HG02678 (cell line): ENCODE results near the gene PTPN2.
A peak's percentile ranks its signal among the peaks of the same experiment; 100 is the strongest.
"Not testable (repeated sequence)": the region's sequence is repeated elsewhere in the genome, so short reads cannot be mapped to it uniquely, and the experiment has no call there.

Experiments
- ATAC-seq: cut with Tn5 transposase; IDR thresholded peaks from one replicate; pipeline ENCODE4 v1.9.1; 2021; ENCODE audit warnings: mild to moderate bottlenecking, moderate library complexity; ENCODE audit not compliant: unreplicated experiment

Gene PTPN2

DNA sequence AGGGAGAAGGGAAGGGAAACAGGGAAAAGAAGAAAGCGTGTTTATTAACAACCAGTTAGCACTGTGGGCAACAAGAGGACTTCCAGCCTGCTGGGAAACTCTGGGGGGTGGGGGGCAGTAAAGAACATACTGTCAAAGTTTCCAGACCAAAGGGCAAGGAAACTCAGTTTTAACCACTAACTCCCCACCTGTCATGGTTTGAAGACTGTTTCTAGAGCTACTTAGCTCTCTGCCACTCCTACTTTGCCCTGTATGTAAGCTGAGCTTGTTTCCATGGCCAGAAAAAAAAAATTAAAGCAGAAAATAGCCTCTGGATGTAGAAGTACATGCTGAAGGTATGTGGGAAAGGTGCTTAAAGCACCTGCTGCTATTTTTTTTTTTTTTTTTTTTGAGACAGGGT is 11.0 kb upstream of the PTPN2 start:
- no peak for ATAC-seq

DNA sequence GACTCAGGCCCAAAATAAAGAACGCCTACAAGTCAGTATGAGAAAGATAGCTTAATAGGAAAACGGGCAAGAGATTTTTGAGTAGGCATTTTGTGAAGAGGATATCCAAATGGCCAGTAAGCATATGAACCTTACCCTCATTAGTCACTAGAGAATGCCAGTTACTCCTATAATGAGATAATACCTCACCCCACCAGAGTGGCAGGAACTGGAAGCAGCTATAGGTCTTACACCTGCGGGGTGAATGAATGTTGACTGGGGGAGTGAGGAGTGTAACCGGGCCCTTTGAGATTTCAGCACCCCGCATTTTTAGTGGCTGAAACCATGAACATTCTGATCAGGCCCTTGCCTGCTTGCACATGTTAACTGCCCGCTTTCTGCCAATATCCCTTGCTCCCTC is 7.5 kb upstream of the PTPN2 start:
- ATAC-seq: no peak

DNA sequence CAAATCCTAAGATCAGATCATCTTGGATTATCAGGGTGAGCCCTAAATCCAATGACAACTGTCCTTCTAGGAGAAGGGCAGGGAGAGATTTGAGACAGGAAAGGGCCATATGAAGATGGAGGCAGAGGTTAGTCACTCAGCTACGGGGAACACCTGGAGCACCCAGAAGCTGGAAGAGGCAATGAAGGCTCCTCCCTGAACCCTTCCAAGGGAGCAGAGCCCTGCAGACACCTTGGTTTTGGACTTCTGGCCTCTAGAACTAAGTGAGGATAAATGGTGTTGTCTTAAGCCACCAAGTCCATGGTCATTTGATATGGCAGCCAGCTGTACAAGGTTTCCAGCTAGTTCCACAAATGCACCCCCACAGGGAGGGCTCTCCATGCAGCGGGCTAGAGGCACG is 6.9 kb upstream of the PTPN2 start:
- ATAC-seq: no peak

DNA sequence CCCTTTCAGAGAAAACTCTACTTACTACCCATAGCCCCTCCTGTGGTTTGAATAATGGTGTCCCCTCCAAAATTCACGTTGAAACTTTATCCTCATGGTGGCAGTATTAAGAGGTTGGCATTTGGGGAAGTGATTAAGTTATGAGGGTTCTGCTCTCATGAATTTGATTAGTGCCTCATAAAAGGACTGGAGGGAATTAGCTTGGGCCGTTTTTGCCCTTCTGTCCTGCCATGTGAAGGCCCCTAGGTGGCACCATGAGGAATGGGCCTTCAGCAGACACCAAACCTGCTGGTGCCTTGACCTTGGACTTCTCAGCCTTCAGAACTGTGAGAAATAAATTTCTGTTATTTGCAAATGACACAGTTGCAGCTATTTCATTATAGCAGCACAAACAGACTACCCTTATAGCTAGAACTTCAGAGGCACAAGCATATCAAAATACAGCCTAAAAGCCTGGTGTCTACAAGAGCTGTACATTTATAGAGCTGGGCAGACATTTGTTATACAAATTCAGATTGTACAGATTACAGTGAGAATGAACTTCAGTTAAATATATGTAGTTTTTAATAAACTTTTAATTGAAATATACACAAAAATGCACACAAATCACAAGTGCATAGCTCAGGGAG is 2.6 kb upstream of the PTPN2 start:
- no peak for ATAC-seq

GRCh38 chr18:12885500-12885899 is 1.5 kb upstream of the PTPN2 start:
- no peak for ATAC-seq

- no peak for ATAC-seq
Observed at GRCh38 chr18:12884406-12885323, 628 bp upstream of the PTPN2 start.

GRCh38 chr18:12883372-12883683 is 709 bp downstream of the PTPN2 start:
- peak; percentile 14 for ATAC-seq

DNA sequence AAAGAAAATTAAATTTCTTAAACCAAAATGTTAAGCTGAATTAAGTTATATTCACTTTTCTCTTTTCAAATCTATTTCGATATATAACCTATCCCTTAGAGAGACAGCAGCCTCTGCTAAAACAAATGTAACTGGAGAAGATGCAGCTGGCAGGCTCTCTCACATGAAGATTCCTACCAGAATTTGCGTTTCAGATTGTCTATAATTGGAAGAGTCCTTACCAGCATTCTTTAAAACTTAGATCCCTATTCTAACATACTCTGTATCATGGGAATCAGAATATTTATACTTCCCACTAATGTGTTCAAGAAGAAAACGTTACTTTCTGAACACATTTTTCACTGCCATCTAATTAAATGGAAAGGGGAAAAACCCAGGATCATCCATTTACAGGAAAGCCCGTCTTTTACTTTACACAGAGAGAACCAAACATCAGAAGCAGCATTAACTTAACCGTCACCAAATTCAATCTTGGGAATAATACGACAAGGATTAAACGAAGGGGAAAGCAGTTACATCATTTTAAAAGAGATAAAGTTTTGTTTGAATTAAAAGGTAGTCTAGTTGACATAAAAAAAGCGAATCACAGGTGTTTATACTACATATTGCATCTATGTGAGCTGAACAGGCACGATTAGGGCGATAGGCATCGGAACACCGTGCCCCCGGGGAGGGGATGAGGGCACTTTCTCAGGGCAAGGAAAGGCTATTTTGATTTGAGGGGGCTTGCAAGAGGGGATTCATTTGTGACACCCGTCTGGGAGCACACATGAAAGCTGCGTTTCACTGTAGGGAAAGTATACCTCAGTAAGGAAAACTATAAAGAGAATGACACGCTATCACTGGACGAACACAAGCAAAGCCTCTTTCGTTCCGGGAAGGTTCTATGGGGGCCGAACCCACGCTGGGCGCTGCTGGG is 1.3 kb downstream of the PTPN2 start:
- ATAC-seq: no peak

DNA sequence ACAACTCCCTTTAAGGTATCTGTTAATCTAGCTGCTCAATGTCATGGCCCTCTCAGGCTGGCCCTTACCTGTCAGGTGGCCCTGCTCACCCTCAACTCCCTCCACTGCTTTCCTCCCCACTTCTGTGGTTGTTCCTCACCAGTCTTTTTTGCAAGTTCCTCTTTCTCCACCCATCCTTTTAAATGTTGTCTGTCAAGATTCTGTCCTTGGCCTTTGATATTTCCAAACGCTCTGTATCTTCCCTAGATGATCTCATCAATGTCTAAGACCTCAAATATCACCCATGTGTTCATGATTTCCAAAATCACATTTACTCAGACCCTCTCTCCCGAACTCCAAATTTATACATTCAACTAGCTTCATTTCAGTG is 3.5 kb downstream of the PTPN2 start:
- no peak for ATAC-seq

DNA sequence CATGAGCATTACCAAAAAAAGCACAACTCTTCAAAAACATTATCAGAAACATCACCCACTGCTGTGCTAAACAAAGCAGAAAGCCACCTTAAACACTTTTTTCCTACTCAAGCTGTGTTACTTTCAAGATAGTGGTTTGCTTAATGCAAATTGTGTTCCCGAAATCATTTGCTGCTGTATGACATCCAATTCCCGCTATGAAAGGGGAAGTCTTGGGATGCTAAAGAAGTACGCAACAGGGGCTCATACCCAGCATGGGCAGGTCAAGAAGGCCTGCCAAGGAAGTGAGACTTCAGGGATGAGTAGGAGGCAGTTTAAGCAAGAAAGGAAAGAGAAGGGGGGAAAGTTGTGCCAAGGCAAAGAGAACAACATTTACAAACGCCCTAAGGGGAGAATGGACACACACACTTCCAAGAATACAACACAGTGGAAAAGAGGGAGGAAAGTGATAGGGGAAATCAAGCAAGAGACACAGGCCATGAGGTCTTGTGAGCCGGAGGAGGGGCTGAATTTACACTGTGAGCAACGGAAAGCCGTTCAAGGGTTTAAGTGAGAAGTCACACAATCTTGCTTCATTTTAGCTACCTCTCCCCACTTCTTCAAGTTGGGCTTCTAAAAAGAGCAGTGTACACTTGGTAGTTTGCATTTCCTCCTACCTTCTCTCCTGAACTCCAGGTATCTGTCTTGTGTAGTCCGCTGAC is 4.0 kb downstream of the PTPN2 start:
- ATAC-seq: no peak

GRCh38 chr18:12874992-12875391 is 9.0 kb downstream of the PTPN2 start:
- not testable (repeated sequence) for ATAC-seq

GRCh38 chr18:12873961-12874567 is 10.0 kb downstream of the PTPN2 start:
- ATAC-seq: not testable (repeated sequence)

DNA sequence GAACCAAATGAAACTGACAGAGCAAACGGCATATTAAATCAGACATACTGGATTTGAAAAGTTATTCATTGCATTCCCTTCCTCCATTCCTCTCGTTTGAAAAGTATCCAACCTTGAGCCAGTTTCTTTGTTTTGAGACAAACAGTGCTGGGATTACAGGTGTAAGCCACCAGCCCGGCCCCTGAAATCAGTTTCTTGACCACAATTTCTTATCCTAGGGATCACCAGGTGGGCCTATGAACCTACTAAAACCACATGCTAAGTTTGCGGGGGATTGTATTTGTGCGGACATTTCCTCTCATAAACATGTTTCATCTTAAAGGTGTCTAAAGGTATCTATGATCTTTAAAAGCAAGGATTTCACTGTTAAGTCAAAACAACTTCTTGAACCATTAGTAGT is 11.6 kb downstream of the PTPN2 start:
- no peak for ATAC-seq

DNA sequence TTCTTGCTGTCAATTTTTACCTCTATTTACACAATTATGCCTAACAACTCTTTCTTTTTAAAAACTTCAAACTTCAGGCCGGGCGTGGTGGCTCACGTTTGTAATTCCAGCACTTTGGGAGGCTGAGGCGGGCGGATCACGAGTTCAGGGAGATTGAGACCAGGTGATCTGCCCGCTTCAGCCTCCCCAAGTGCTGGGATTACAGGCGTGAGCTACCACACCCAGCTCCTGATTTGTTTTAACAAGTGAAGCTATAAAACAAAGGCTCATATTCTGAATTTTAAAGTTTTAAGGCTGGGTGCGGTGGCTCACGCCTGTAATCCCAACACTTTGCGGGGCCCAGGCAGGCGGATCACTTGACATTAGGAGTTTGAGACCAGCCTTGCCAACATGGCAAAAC is 15.5 kb downstream of the PTPN2 start:
- no peak for ATAC-seq

- peak; percentile 49 for ATAC-seq
Observed at GRCh38 chr18:12867441-12868123, 16.5 kb downstream of the PTPN2 start.

GRCh38 chr18:12863687-12864216 is 20.3 kb downstream of the PTPN2 start:
- ATAC-seq: no peak

- ATAC-seq: no peak
Observed at GRCh38 chr18:12862874-12863482, 21.1 kb downstream of the PTPN2 start.

GRCh38 chr18:12862467-12862866 is 21.6 kb downstream of the PTPN2 start:
- no peak for ATAC-seq

DNA sequence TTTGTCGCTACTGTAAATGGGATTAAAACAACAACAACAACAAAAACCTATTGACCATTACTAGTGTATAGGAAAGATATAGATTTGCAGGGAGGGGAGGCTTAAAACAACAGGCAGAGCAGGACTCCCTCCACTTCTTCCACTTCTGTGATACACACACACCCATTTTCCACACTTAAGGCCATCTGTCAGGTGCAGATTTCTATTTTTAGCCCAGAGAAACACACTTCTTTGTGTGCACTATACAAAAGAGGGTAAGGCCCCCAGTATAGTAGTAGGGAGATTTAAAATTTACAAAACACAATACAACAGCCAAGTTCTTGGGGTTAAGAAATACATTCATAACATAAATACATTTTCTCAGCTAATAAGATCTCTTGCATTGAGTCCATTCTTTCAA is 22.4 kb downstream of the PTPN2 start:
- no peak for ATAC-seq
